ENCODE data around the gene NCBP2L.

GRCh38 chrX:107744868-107745267, 32.7 kb upstream of the NCBP2L start:
- TF ChIP-seq CTCF (IDR thresholded peaks at IDR 0.05; ENCODE audit: low read depth, low read length, missing input control) = no peak
- TF ChIP-seq TAF1 (conservative IDR thresholded peaks at IDR 0.05) = no peak
- TF ChIP-seq SP1 (IDR thresholded peaks at IDR 0.05) = no peak
- TF ChIP-seq MAX (IDR thresholded peaks at IDR 0.05) = no peak
- TF ChIP-seq EGR1 (IDR thresholded peaks at IDR 0.05; ENCODE audit: low read depth in 2 of 2) = no peak
- TF ChIP-seq YY1 (IDR thresholded peaks at IDR 0.05) = no peak
- no peak for TF ChIP-seq RAD21 (IDR thresholded peaks at IDR 0.05)

Measured in liver (tissue), 3 donors.